HTR-8/SVneo (cell line): Measurements from ENCODE around the gene FYB1.

Experiments used
- DNase-seq: peaks from one replicate; pipeline ENCODE4 v3.0.0; 2011; ENCODE audit warnings: low spot score, mixed read lengths; ENCODE audit not compliant: insufficient read length
- FAIRE-seq: peaks from 2 replicates; lab custom pipeline; 2011; peaks lifted over from hg19 to GRCh38; lab: Jason Lieb, UNC

Gene FYB1

GRCh38 chr5:39062530-39062929, 156.8 kb downstream of the FYB1 start:
- no peak for DNase-seq

DNA sequence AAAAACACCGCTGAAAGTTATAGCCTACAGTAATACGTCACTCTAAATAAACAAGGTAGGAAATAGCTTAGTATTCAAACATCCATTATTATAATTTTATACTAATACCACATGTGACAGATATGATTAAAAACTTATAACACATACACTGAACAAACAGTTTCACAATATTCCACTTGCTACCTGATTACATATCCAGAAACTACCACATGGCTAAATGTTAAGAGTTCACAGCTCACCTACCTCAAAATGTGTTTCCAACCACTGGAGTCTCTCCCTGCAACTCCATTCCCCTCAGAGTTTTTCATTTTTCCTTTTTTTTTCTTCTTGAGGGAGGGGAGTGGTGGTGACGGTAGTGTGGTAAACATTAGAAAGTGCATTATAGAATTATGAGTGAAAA, 157.3 kb downstream of the FYB1 start:
- no peak for DNase-seq
- FAIRE-seq: no peak

More at GRCh38 chr5:39062530-39062929, 156.8 kb downstream of the FYB1 start:
- no peak for FAIRE-seq

- FAIRE-seq (no peak), DNase-seq (no peak)
Measured at GRCh38 chr5:39059064-39059463, 160.3 kb downstream of the FYB1 start.

- DNase-seq: no peak
- no peak for FAIRE-seq
Measured at GRCh38 chr5:39058178-39058921, 161.0 kb downstream of the FYB1 start.

- DNase-seq: no peak
- FAIRE-seq: no peak
Measured at GRCh38 chr5:39057734-39058133, 161.6 kb downstream of the FYB1 start.

DNA sequence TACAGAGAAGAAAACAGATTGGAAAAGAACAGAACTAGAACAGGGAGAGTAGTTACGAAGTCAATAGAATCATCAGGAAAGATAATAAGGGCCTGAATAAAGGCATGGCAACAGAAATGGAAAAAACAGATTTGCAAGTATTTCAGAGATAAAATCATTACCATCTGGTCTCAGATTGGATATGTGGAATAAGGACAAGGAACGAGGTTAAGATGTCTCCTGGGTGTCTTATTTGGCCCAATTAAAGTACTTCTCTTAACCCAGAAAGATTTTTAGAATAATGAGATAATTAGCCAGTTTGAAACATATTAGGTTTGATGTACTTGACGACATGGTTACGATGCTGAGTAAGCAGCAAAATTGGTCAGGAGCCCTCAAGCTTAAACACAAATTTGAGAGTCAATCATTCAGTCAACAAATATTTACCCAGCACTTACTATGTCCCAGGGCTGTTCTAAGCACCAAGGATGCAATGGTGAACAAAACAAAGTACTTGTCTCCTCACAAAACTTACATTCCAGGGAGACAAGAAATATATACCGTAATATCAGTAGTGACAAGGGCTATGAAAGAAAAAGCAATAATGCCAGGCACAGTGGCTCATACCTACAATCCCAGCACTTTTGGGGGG, 163.5 kb downstream of the FYB1 start:
- FAIRE-seq: peak; percentile 54
- no peak for DNase-seq
